ENCODE data around the gene DENND4C. TPM values are rescaled to one million over a fixed set of nuclear protein-coding genes. Genes with fewer than 3 reads are reported as not detected.

DENND4C gene
- polyA plus RNA-seq, 2 of the 4 experiments (the other 2 are of a cell fraction) = 17.4 to 44.1 TPM

DNA sequence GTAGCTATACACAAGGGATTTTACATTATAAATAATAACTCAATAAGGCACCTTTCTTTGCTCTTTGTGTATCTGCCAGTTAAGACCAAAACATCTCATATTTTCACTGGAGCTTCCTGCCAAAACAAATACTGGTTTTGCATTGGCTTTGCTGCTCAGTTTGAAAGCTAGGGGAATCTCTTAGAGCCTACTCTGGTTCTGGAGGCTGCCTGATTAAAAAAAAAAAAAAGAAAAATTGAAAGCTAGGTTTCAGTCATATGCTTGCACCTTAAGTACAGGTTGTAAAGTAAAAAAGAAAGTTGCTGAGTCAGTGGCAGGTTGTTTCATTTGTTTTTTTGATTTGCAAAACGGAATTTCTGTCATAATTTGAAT, 2.3 kb downstream of the DENND4C start:
- H3K4me2 ChIP-seq = peak overlapping the region; percentile 87
- no peak for DNase-seq (ENCODE audit: low read depth in 1 of 2, low spot score in 1 of 2)
- H3K4me3 ChIP-seq = peak overlapping the region; percentile 82
- peak overlapping the region; percentile 91 to 93; a peak in 5 of 6 replicates for H3K27ac ChIP-seq
- ATAC-seq = no peak
- TF ChIP-seq MAFK (IDR thresholded peaks at IDR 0.05; ENCODE audit: partially characterized antibody) = peak; percentile 72
- TF ChIP-seq HDAC2 (IDR thresholded peaks at IDR 0.05) = no peak
- H3K9me3 ChIP-seq = no peaks in the 10 kb centered on the region
- CTCF ChIA-PET = interaction anchor here (0.5 to 1.6 kb wide), 6 partner anchors 9 to 75 kb away, joined by 3 to 4 read pairs (median 4); no protein-coding TSS in a partner anchor
- no peak for FAIRE-seq
- WGBS (ENCODE audit: missing lambda C conversion rate) = 3% methylated on average over 1 of the region's 1 CpG
- H3K4me1 ChIP-seq = peaks cover 14% of the 10 kb centered on the region; the same call in 2 of the 3 replicates
- POLR2A ChIA-PET = interaction anchor here (0.6 to 1.6 kb wide), 3 partner anchors 82 to 184 kb away, joined by 3 to 6 read pairs (median 5); partner anchors contain the start of genes RPS6 and RRAGA

DNA sequence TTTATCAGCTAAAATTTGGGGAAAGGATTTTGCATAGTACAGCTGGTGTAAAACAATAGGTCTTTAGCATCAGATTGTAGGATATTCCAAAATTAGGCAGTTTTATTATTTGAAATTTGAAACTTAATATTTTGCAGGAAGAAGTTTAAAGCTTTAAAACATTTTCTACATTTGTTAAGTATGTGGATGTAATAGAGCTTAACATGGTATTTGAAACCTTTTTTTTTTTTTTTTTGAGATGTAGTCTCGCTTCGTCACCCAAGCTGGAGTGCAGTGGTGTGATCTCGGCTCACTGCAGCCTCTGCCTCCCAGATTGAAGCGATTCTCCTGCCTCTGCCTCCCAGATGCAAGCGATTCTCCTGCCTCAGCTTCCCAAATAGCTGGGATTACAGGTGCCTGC, 2.9 kb downstream of the DENND4C start:
- CTCF ChIA-PET = interaction anchor here (0.7 to 1.6 kb wide), 3 partner anchors 11 to 76 kb away, joined by 3 to 4 read pairs (median 3); no protein-coding TSS in a partner anchor
- POLR2A ChIA-PET = interaction anchor here (0.6 to 0.7 kb wide), 2 partner anchors 81 to 184 kb away, joined by 3 to 5 read pairs; partner anchors contain the start of gene RRAGA
- H3K4me3 ChIP-seq = peak overlapping the region; percentile 82; the same call in 2 of the 3 replicates
- H3K27ac ChIP-seq = peak overlapping the region; percentile 91 to 93; a peak in 5 of 6 replicates
- H3K9me3 ChIP-seq = no peaks in the 10 kb centered on the region
- 76% methylated on average over 5 of the region's 5 CpGs for WGBS (ENCODE audit: missing lambda C conversion rate)
- no peak for ATAC-seq
- TF ChIP-seq, protein P1, sequence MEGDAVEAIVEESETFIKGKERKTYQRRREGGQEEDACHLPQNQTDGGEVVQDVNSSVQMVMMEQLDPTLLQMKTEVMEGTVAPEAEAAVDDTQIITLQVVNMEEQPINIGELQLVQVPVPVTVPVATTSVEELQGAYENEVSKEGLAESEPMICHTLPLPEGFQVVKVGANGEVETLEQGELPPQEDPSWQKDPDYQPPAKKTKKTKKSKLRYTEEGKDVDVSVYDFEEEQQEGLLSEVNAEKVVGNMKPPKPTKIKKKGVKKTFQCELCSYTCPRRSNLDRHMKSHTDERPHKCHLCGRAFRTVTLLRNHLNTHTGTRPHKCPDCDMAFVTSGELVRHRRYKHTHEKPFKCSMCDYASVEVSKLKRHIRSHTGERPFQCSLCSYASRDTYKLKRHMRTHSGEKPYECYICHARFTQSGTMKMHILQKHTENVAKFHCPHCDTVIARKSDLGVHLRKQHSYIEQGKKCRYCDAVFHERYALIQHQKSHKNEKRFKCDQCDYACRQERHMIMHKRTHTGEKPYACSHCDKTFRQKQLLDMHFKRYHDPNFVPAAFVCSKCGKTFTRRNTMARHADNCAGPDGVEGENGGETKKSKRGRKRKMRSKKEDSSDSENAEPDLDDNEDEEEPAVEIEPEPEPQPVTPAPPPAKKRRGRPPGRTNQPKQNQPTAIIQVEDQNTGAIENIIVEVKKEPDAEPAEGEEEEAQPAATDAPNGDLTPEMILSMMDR (IDR thresholded peaks at IDR 0.05) = no peak
- TF ChIP-seq HDAC2 (IDR thresholded peaks at IDR 0.05) (no peak), ESRRA (IDR thresholded peaks at IDR 0.05; ENCODE audit: borderline replicate concordance, low read length) (no peak), SREBF2 (IDR thresholded peaks at IDR 0.05) (no peak), ZFP36 (IDR thresholded peaks at IDR 0.05; ENCODE audit: borderline replicate concordance, partially characterized antibody) (no peak), NR3C1 (IDR thresholded peaks at IDR 0.05) (no peak), FOSB (CRISPR knock-in tag; IDR thresholded peaks at IDR 0.05) (no peak), HOXA7 (CRISPR knock-in tag; IDR thresholded peaks at IDR 0.05) (no peak)
- TF ChIP-seq, protein P2, sequence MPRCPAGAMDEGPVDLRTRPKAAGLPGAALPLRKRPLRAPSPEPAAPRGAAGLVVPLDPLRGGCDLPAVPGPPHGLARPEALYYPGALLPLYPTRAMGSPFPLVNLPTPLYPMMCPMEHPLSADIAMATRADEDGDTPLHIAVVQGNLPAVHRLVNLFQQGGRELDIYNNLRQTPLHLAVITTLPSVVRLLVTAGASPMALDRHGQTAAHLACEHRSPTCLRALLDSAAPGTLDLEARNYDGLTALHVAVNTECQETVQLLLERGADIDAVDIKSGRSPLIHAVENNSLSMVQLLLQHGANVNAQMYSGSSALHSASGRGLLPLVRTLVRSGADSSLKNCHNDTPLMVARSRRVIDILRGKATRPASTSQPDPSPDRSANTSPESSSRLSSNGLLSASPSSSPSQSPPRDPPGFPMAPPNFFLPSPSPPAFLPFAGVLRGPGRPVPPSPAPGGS (IDR thresholded peaks at IDR 0.05) = no peak
- TF ChIP-seq, protein P3, sequence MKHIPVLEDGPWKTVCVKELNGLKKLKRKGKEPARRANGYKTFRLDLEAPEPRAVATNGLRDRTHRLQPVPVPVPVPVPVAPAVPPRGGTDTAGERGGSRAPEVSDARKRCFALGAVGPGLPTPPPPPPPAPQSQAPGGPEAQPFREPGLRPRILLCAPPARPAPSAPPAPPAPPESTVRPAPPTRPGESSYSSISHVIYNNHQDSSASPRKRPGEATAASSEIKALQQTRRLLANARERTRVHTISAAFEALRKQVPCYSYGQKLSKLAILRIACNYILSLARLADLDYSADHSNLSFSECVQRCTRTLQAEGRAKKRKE (CRISPR knock-in tag; IDR thresholded peaks at IDR 0.05; ENCODE audit: low read depth) = no peak
- no peak for DNase-seq (ENCODE audit: low read depth in 1 of 2, low spot score in 1 of 2)
- peak overlapping the region; percentile 87 for H3K4me2 ChIP-seq
- FAIRE-seq = no peak
- H3K4me1 ChIP-seq = peaks cover 14% of the 10 kb centered on the region; the same call in 2 of the 3 replicates

DNA sequence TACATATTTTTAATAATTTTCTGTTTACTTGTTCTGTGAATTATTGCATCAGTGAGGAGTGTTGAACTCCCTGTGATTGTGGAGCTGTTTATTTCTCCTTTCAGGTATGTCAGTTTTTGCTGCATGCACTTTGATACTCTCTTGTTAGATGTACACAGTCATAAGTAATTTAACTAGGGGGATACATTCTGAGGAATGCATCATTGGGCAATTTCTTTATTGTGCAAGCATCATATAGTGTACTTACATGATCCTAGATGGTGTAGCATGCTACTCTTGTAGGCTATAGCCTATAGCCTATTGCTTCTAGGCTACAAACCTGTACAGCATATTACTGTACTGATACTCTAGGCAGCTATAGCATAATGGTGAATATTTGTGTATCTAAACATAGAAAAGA, 9.5 kb downstream of the DENND4C start:
- H3K4me3 ChIP-seq = no peak overlapping the region
- no peak for ATAC-seq
- ChIA-PET CTCF (interaction anchor here (0.5 kb wide), 1 partner anchor 8 kb away, joined by 3 read pairs; no protein-coding TSS in a partner anchor), POLR2A (interaction anchor here (1.8 kb wide), 1 partner anchor 10 kb away, joined by 4 read pairs; the partner anchor contains the start of gene DENND4C)
- no peak overlapping the region; the same call in 2 of the 3 replicates for H3K4me2 ChIP-seq
- TF ChIP-seq CEBPB (IDR thresholded peaks at IDR 0.05) = peak in 1 of 2 experiments; percentile 46; a peak in 1 of 4 replicates
- no peak for TF ChIP-seq CBX2 (IDR thresholded peaks at IDR 0.05; ENCODE audit: borderline replicate concordance, low read depth)
- H3K9me3 ChIP-seq = no peaks in the 10 kb centered on the region
- no peak for DNase-seq (ENCODE audit: low read depth in 1 of 2, low spot score in 1 of 2)
- FAIRE-seq = no peak
- peaks cover 12% of the 10 kb centered on the region; the same call in 1 of the 3 replicates for H3K4me1 ChIP-seq
- H3K27ac ChIP-seq = no peak overlapping the region

DNA sequence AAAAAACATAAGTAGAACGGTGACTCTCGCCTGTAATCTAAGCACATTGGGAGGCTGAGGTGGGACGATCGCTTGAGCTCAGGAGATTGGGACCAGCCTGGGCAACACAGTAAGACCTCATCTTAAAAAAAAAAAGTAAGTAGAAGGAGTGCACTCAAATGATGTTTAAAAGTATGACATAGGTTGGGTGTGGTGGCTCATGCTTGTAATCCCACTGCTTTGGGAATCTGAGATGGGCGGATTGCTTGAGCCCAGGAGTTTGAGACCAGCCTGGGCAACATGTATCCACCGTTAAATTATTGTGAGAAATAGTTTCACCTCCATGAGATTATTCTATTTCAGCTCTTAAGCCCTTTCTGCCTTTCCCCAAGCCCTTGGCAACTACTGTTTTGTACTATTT, 11.2 kb downstream of the DENND4C start:
- DNase-seq (ENCODE audit: low read depth in 1 of 2, low spot score in 1 of 2) (no peak), ATAC-seq (no peak), FAIRE-seq (no peak)
- no peak overlapping the region for H3K4me2 ChIP-seq
- no peak for TF ChIP-seq RNF2 (IDR thresholded peaks at IDR 0.05; ENCODE audit: borderline replicate concordance, low read depth)
- ChIA-PET POLR2A (no interaction called here), CTCF (interaction anchor here (0.8 to 1.5 kb wide), 3 partner anchors 9 to 180 kb away, joined by 3 to 8 read pairs (median 4); no protein-coding TSS in a partner anchor)
- WGBS (ENCODE audit: missing lambda C conversion rate) = 71% methylated on average over 6 of the region's 6 CpGs
- no peak overlapping the region for H3K27ac ChIP-seq
- peaks cover 15% of the 10 kb centered on the region; the same call in 1 of the 3 replicates for H3K4me1 ChIP-seq
- H3K9me3 ChIP-seq = no peaks in the 10 kb centered on the region
- no peak overlapping the region for H3K4me3 ChIP-seq
